ENCODE measurements around the gene ACY1. TPM values are rescaled to one million over a fixed set of nuclear protein-coding genes. Genes with fewer than 3 reads are reported as not detected.

Gene ACY1
- total RNA-seq, 1 donor from 2014 or later, result 26.7 TPM

GRCh38 chr3:51961602-51962569 lies 21.4 kb upstream of the ACY1 start:
- peaks cover 5% of the 10 kb centered on the region for H3K27me3 Mint-ChIP-seq
- POLR2A ChIA-PET, result interaction anchor here (1.3 kb wide), 1 partner anchor 12 kb away, joined by 4 read pairs; the partner anchor contains the start of gene ABHD14B
- ATAC-seq (ENCODE audit: low read depth) (no peak), DNase-seq (no peak)
- no peaks in the 10 kb centered on the region for H3K36me3 Mint-ChIP-seq (ENCODE audit: low read depth)
- H3K4me3 Mint-ChIP-seq, result no peak overlapping the region
- no peak overlapping the region for H3K27ac Mint-ChIP-seq
- CTCF ChIA-PET, result no interaction called here
- H3K9me3 Mint-ChIP-seq, result no peaks in the 10 kb centered on the region
- intact Hi-C loops (cut with micrococcal nuclease), result no loop called here
- no peak for TF ChIP-seq CTCF (IDR thresholded peaks at IDR 0.05)
- H3K4me1 Mint-ChIP-seq, result peaks cover 2% of the 10 kb centered on the region

- H3K4me1 Mint-ChIP-seq, result peaks cover 5% of the 10 kb centered on the region
- DNase-seq, result no peak
- H3K36me3 Mint-ChIP-seq (ENCODE audit: low read depth), result no peaks in the 10 kb centered on the region
- TF ChIP-seq CTCF (IDR thresholded peaks at IDR 0.05), result no peak
- CTCF ChIA-PET, result interaction anchor here (1.1 kb wide), 1 partner anchor 11 kb away, joined by 3 read pairs; the partner anchor contains the start of gene ABHD14B
- intact Hi-C loops (cut with micrococcal nuclease), result no loop called here
- no peak overlapping the region for H3K4me3 Mint-ChIP-seq
- H3K27ac Mint-ChIP-seq, result no peak overlapping the region
- no peaks in the 10 kb centered on the region for H3K9me3 Mint-ChIP-seq
- POLR2A ChIA-PET, result interaction anchor here (0.6 kb wide), 2 partner anchors 10 to 372 kb away, joined by 3 to 6 read pairs; no protein-coding TSS in a partner anchor
- peaks cover 5% of the 10 kb centered on the region for H3K27me3 Mint-ChIP-seq
- no peak for ATAC-seq (ENCODE audit: low read depth)
Observed at GRCh38 chr3:51962854-51963530, 20.3 kb upstream of the ACY1 start.

DNA sequence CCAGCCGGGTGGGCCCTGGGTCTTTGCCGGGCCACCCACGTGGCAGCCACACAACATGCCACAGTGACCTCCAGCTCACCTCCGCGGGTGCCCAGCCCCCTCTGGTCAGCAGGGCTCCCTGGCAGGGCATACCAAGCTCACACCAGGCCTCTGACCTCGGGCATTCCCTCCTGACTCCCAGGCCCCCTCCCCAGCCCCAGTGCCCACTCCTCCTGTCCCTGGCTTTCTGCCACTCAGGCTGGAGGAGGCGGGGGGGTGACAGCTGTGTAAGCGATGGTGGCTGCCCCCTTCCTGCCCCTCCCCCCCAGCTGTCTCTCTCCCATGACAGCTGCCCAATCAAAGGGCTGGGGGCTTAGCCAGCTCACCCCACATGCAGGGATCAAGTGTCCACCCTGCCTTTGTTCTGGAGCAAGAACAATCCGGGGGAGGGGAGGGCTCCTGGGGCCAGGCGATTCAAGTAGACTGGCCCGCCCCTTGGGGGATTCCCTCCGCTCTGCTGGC lies 19.3 kb upstream of the ACY1 start:
- CTCF ChIA-PET, result no interaction called here
- Mint-ChIP-seq H3K4me1 (peaks cover 13% of the 10 kb centered on the region), H3K36me3 (ENCODE audit: low read depth) (no peaks in the 10 kb centered on the region), H3K27ac (no peak overlapping the region), H3K9me3 (no peaks in the 10 kb centered on the region), H3K27me3 (peaks cover 5% of the 10 kb centered on the region), H3K4me3 (no peak overlapping the region)
- DNase-seq (no peak), ATAC-seq (ENCODE audit: low read depth) (no peak)
- intact Hi-C loops (cut with micrococcal nuclease), result no loop called here
- no peak for TF ChIP-seq CTCF (IDR thresholded peaks at IDR 0.05)
- POLR2A ChIA-PET, result interaction anchor here (0.6 kb wide), 1 partner anchor 371 kb away, joined by 6 read pairs; no protein-coding TSS in a partner anchor

GRCh38 chr3:51964521-51964920 lies 18.8 kb upstream of the ACY1 start:
- ATAC-seq (ENCODE audit: low read depth), result no peak
- Mint-ChIP-seq H3K36me3 (ENCODE audit: low read depth) (peaks cover 1% of the 10 kb centered on the region), H3K9me3 (no peaks in the 10 kb centered on the region), H3K27me3 (peaks cover 5% of the 10 kb centered on the region), H3K4me1 (peaks cover 15% of the 10 kb centered on the region), H3K27ac (no peak overlapping the region), H3K4me3 (no peak overlapping the region)
- no peak for TF ChIP-seq CTCF (IDR thresholded peaks at IDR 0.05)
- intact Hi-C loops (cut with micrococcal nuclease), result no loop called here
- ChIA-PET POLR2A (no interaction called here), CTCF (no interaction called here)
- DNase-seq, result no peak

GRCh38 chr3:51966016-51966415 lies 17.3 kb upstream of the ACY1 start:
- CTCF ChIA-PET, result interaction anchor here (0.7 kb wide), 1 partner anchor 9 kb away, joined by 3 read pairs; the partner anchor contains the start of gene ABHD14A
- no peak overlapping the region for H3K4me3 Mint-ChIP-seq

More at GRCh38 chr3:51966016-51966415, 17.3 kb upstream of the ACY1 start:
- intact Hi-C loops (cut with micrococcal nuclease), result no loop called here
- no peak for ATAC-seq (ENCODE audit: low read depth)
- H3K9me3 Mint-ChIP-seq, result no peaks in the 10 kb centered on the region
- peaks cover 1% of the 10 kb centered on the region for H3K36me3 Mint-ChIP-seq (ENCODE audit: low read depth)
- no peak for TF ChIP-seq CTCF (IDR thresholded peaks at IDR 0.05)
- POLR2A ChIA-PET, result no interaction called here
- peaks cover 15% of the 10 kb centered on the region for H3K4me1 Mint-ChIP-seq
- no peak for DNase-seq
- no peak overlapping the region for H3K27ac Mint-ChIP-seq
- peaks cover 5% of the 10 kb centered on the region for H3K27me3 Mint-ChIP-seq

Measured in activated B cell treated with CpG ODN at 0.5 μM for 24 hours (primary cell).